Astrocyte (in vitro differentiated cells and primary cell): Measurements from ENCODE around the gene LAIR2. TPM values are rescaled to one million over a fixed set of nuclear protein-coding genes. Genes with fewer than 3 reads are reported as not detected.
A peak's percentile ranks its signal among the peaks of the same experiment; 100 is the strongest.

ENCODE experiments used
- DNase-seq: peaks from one replicate; pipeline ENCODE4 v3.0.0-alpha.2; 2010; ENCODE audit warnings: low read depth
- FAIRE-seq: peaks from 2 replicates; lab custom pipeline; 2011; peaks lifted over from hg19 to GRCh38; lab: Jason Lieb, UNC
- H2AFZ ChIP-seq: 2 replicates; pipeline ENCODE4 v1.6.0; 2012; ENCODE audit warnings: low read depth, low read length, inconsistent platforms
- H3K27ac ChIP-seq: 2 replicates; pipeline ENCODE4 v1.5.1; 2011; ENCODE audit warnings: low read depth, low read length, inconsistent platforms
- H3K27me3 ChIP-seq: 2 replicates; pipeline ENCODE4 v1.6.0; 2011; ENCODE audit warnings: low read length, inconsistent platforms; ENCODE audit not compliant: insufficient read depth
- H3K36me3 ChIP-seq: 2 replicates; pipeline ENCODE4 v1.5.1; 2011; ENCODE audit warnings: low read length, inconsistent platforms; ENCODE audit not compliant: insufficient read depth
- H3K4me1 ChIP-seq: 2 replicates; pipeline ENCODE4 v1.5.1; 2011; ENCODE audit warnings: low read length, inconsistent platforms; ENCODE audit not compliant: insufficient read depth
- H3K4me2 ChIP-seq: 2 replicates; pipeline ENCODE4 v1.6.0; 2012; ENCODE audit warnings: low read length, inconsistent platforms
- H3K4me3 ChIP-seq: 2 replicates; pipeline ENCODE4 v1.5.1; 2011; ENCODE audit warnings: low read depth, mild to moderate bottlenecking, low read length, inconsistent platforms; ENCODE audit not compliant: insufficient read depth
- H3K79me2 ChIP-seq: 2 replicates; pipeline ENCODE4 v1.6.0; 2012; ENCODE audit warnings: mild to moderate bottlenecking, low read length, inconsistent platforms; ENCODE audit not compliant: insufficient read depth
- H3K9ac ChIP-seq: 2 replicates; pipeline ENCODE4 v1.6.0; 2012; ENCODE audit warnings: mild to moderate bottlenecking, low read length, inconsistent platforms
- H3K9me3 ChIP-seq: 2 replicates; pipeline ENCODE4 v1.5.1; 2012; ENCODE audit warnings: low read depth, mild to moderate bottlenecking, low read length, inconsistent platforms; ENCODE audit not compliant: insufficient read depth
- H4K20me1 ChIP-seq: 2 replicates; pipeline ENCODE4 v1.6.0; 2012; ENCODE audit warnings: low read length, inconsistent platforms; ENCODE audit not compliant: insufficient read depth
- H3K27ac Mint-ChIP-seq: one replicate; pipeline ENCODE4 v1.8.0; 2021; ENCODE audit warnings: mild to moderate bottlenecking, mixed read lengths; ENCODE audit not compliant: unreplicated experiment
- H3K27me3 Mint-ChIP-seq: one replicate; pipeline ENCODE4 v1.8.0; 2021; ENCODE audit warnings: low read depth, mixed read lengths; ENCODE audit not compliant: unreplicated experiment
- H3K36me3 Mint-ChIP-seq: one replicate; pipeline ENCODE4 v1.8.0; 2021; ENCODE audit warnings: low read depth, mixed read lengths; ENCODE audit not compliant: unreplicated experiment
- H3K4me1 Mint-ChIP-seq: one replicate; pipeline ENCODE4 v1.8.0; 2021; ENCODE audit warnings: low read depth, mixed read lengths; ENCODE audit not compliant: unreplicated experiment
- H3K4me3 Mint-ChIP-seq: one replicate; pipeline ENCODE4 v1.8.0; 2021; ENCODE audit warnings: mild to moderate bottlenecking, moderate library complexity, mixed read lengths; ENCODE audit not compliant: unreplicated experiment
- H3K9me3 Mint-ChIP-seq: one replicate; pipeline ENCODE4 v1.8.0; 2021; ENCODE audit warnings: mild to moderate bottlenecking, mixed read lengths; ENCODE audit not compliant: unreplicated experiment
- CTCF ChIP-seq: IDR thresholded peaks from 2 replicates; pipeline ENCODE4 v1.5.1; 2011; ENCODE audit warnings: low read depth, mild to moderate bottlenecking, inconsistent platforms, low read length, moderate library complexity; ENCODE audit not compliant: insufficient read depth
- EZH2 ChIP-seq: IDR thresholded peaks from 2 replicates; pipeline ENCODE4 v1.6.1; 2012; ENCODE audit warnings: mild to moderate bottlenecking, low read length, inconsistent platforms; ENCODE audit not compliant: insufficient read depth
- total RNA-seq: library from RNA; stranded (reverse); gene quantifications from 2 replicates; pipeline ENCODE4 v1.2.1, GENCODE V29; 2021

Gene LAIR2
- total RNA-seq, 1 donor from 2014 or later = not detected

- Histone ChIP-seq H3K79me2 (peaks cover 85% of the 10 kb centered on the region), H3K36me3 (peaks cover 36% of the 10 kb centered on the region), H3K9me3 (no peaks in the 10 kb centered on the region), H3K27ac (no peak overlapping the region), H3K4me2 (no peak overlapping the region), H3K4me1 (peaks cover 5% of the 10 kb centered on the region), H3K4me3 (no peak overlapping the region), H2AFZ (no peak overlapping the region), H4K20me1 (peaks cover 93% of the 10 kb centered on the region), H3K9ac (no peak overlapping the region), H3K27me3 (no peaks in the 10 kb centered on the region)
- peaks cover 29% of the 10 kb centered on the region for H3K36me3 Mint-ChIP-seq
- no peaks in the 10 kb centered on the region for H3K27me3 Mint-ChIP-seq
- no peak for TF ChIP-seq EZH2
- TF ChIP-seq CTCF = no peak
- DNase-seq = no peak
- no peak overlapping the region for H3K27ac Mint-ChIP-seq
- H3K4me3 Mint-ChIP-seq = no peak overlapping the region
- no peaks in the 10 kb centered on the region for H3K9me3 Mint-ChIP-seq
- FAIRE-seq = no peak
- peaks cover 9% of the 10 kb centered on the region for H3K4me1 Mint-ChIP-seq
Observed at GRCh38 chr19:54456423-54457373, 45.9 kb upstream of the LAIR2 start.

- peaks cover 88% of the 10 kb centered on the region for H4K20me1 ChIP-seq
- H3K9me3 Mint-ChIP-seq = no peaks in the 10 kb centered on the region
- H3K4me3 ChIP-seq = no peak overlapping the region
- no peak for DNase-seq
- H3K36me3 ChIP-seq = peaks cover 29% of the 10 kb centered on the region
- peak overlapping the region; percentile 41 for H3K27ac Mint-ChIP-seq
- no peak for FAIRE-seq
- H3K4me1 Mint-ChIP-seq = peaks cover 7% of the 10 kb centered on the region
- no peaks in the 10 kb centered on the region for H3K9me3 ChIP-seq
- H3K27ac ChIP-seq = no peak overlapping the region
- no peaks in the 10 kb centered on the region for H3K27me3 ChIP-seq
- H3K9ac ChIP-seq = no peak overlapping the region
- no peaks in the 10 kb centered on the region for H3K27me3 Mint-ChIP-seq
- H2AFZ ChIP-seq = no peak overlapping the region
- H3K4me1 ChIP-seq = peaks cover 10% of the 10 kb centered on the region
- H3K4me3 Mint-ChIP-seq = no peak overlapping the region
- TF ChIP-seq CTCF (no peak), EZH2 (no peak)
- no peak overlapping the region for H3K4me2 ChIP-seq
- H3K79me2 ChIP-seq = peaks cover 84% of the 10 kb centered on the region
- peaks cover 29% of the 10 kb centered on the region for H3K36me3 Mint-ChIP-seq
Observed at GRCh38 chr19:54457773-54458647, 44.6 kb upstream of the LAIR2 start.
